Caco-2 (cell line): ENCODE measurements around the gene L3MBTL4. TPM values are rescaled to one million over a fixed set of nuclear protein-coding genes. Genes with fewer than 3 reads are reported as not detected.

Experiments used
- BruUV-seq: library from RNA; stranded (reverse); fragments of 400-500 nt; replicated peaks from 2 replicates; lab custom pipeline; 2021; lab: Mats Ljungman, UMichigan
- CTCF ChIA-PET: fragments of 300-600 bp; sonication (Branson Sonifier 250); formaldehyde crosslinking; loops from one replicate; lab custom pipeline; 2022; ENCODE audit warnings: antibody characterized with exemption; lab: Charles Lee
- POLR2A ChIA-PET: fragments of 300-600 bp; sonication (Branson Sonifier 250); formaldehyde crosslinking; loops from one replicate; lab custom pipeline; 2022; ENCODE audit warnings: antibody characterized with exemption; lab: Charles Lee
- DNase-seq, 2 experiments: peaks; one replicate each; pipeline versions ENCODE4 v3.0.0 to v3.0.0-alpha.2; 2020 to 2022
- H3K27me3 ChIP-seq: replicated peaks from 2 replicates; pipeline ENCODE4 v1.6.0; 2011; ENCODE audit warnings: low read length; ENCODE audit not compliant: control insufficient read depth, insufficient read depth
- H3K36me3 ChIP-seq: 2 replicates; pipeline ENCODE4 v1.5.1; 2011; ENCODE audit warnings: low read length; ENCODE audit not compliant: control insufficient read depth, insufficient read depth
- H3K4me1 ChIP-seq: fragments of 250-450 bp; sonication (Bioruptor Pico); 2 replicates; pipeline ENCODE4 v1.5.1; 2020; ENCODE audit warnings: mild to moderate bottlenecking
- H3K4me3 ChIP-seq: 2 replicates; pipeline ENCODE4 v1.5.1; 2011; ENCODE audit warnings: low read depth, mild to moderate bottlenecking, control low read depth, low read length
- H3K9me3 ChIP-seq: fragments of 250-450 bp; sonication (Bioruptor Pico); 2 replicates; pipeline ENCODE4 v1.5.1; 2020; ENCODE audit warnings: mild to moderate bottlenecking, moderate library complexity
- H3K27ac Mint-ChIP-seq: one replicate; pipeline ENCODE4 v1.8.0; 2022; ENCODE audit warnings: mixed read lengths; ENCODE audit not compliant: unreplicated experiment
- H3K27me3 Mint-ChIP-seq: one replicate; pipeline ENCODE4 v1.8.0; 2022; ENCODE audit warnings: mixed read lengths; ENCODE audit not compliant: insufficient read depth, unreplicated experiment
- H3K36me3 Mint-ChIP-seq: one replicate; pipeline ENCODE4 v1.8.0; 2022; ENCODE audit warnings: mild to moderate bottlenecking, mixed read lengths; ENCODE audit not compliant: insufficient read depth, unreplicated experiment
- H3K4me1 Mint-ChIP-seq: one replicate; pipeline ENCODE4 v1.8.0; 2022; ENCODE audit warnings: low read depth, mixed read lengths; ENCODE audit not compliant: unreplicated experiment
- H3K4me3 Mint-ChIP-seq: one replicate; pipeline ENCODE4 v1.8.0; 2022; ENCODE audit warnings: mild to moderate bottlenecking, moderate library complexity, mixed read lengths; ENCODE audit not compliant: unreplicated experiment
- H3K9me3 Mint-ChIP-seq: one replicate; pipeline ENCODE4 v1.8.0; 2022; ENCODE audit warnings: mixed read lengths; ENCODE audit not compliant: unreplicated experiment
- CTCF ChIP-seq, 2 experiments: fragments of 200-600 bp in 1 of 2; IDR thresholded peaks; 1 replicate in 1 of 2; 2 replicates in 1 of 2; pipeline versions ENCODE4 v1.5.1 to v1.8.0; 2011 to 2022; ENCODE audit warnings: antibody characterized with exemption in 1 of 2, control low read depth in 1 of 2, inconsistent platforms in 1 of 2, low read depth in 1 of 2, low read length in 1 of 2, mild to moderate bottlenecking in 1 of 2, moderate library complexity in 1 of 2; ENCODE audit not compliant: insufficient read depth in 1 of 2, severe bottlenecking in 1 of 2, unreplicated experiment in 1 of 2
- intact Hi-C: fragments of 100-400 bp; cut with micrococcal nuclease; formaldehyde crosslinking; loops from one replicate; pipeline ENCODE4 v1.10.0; 2022; ENCODE audit not compliant: unreplicated experiment
- total RNA-seq: library from RNA; stranded (reverse); gene quantifications from 2 replicates; pipeline ENCODE4 v1.2.3, GENCODE V29; 2022

The L3MBTL4 gene
- total RNA-seq, 1 experiment from 2014 or later: 0.23 TPM

- Mint-ChIP-seq H3K9me3 (no peaks in the 10 kb centered on the region), H3K27ac (no peak overlapping the region), H3K4me1 (peaks cover 6% of the 10 kb centered on the region), H3K36me3 (no peaks in the 10 kb centered on the region), H3K27me3 (peaks cover 13% of the 10 kb centered on the region), H3K4me3 (no peak overlapping the region)
- Histone ChIP-seq H3K36me3 (no peaks in the 10 kb centered on the region), H3K4me3 (no peak overlapping the region), H3K27me3 (no peaks in the 10 kb centered on the region), H3K9me3 (no peaks in the 10 kb centered on the region), H3K4me1 (peaks cover 4% of the 10 kb centered on the region; the same call in 1 of the 2 replicates)
- intact Hi-C loops: no loop called here
- no peak for DNase-seq
- ChIA-PET CTCF (no interaction called here), POLR2A (no interaction called here)
- no peak for TF ChIP-seq CTCF (IDR thresholded peaks at IDR 0.05; ENCODE audit: insufficient read depth in 1 of 2, low read depth in 1 of 2, low read length in 1 of 2, severe bottlenecking in 1 of 2, unreplicated experiment in 1 of 2)
- BruUV-seq: no TSS peak
Measured at GRCh38 chr18:6376433-6377229, 38.1 kb downstream of the L3MBTL4 start.

- CTCF ChIA-PET: no interaction called here
- Histone ChIP-seq H3K9me3 (no peaks in the 10 kb centered on the region), H3K36me3 (no peaks in the 10 kb centered on the region), H3K27me3 (no peaks in the 10 kb centered on the region), H3K4me3 (no peak overlapping the region), H3K4me1 (peaks cover 4% of the 10 kb centered on the region; the same call in 1 of the 2 replicates)
- BruUV-seq: no TSS peak
- no peaks in the 10 kb centered on the region for H3K36me3 Mint-ChIP-seq
- intact Hi-C loops: no loop called here
- H3K4me1 Mint-ChIP-seq: peaks cover 6% of the 10 kb centered on the region
- no peaks in the 10 kb centered on the region for H3K9me3 Mint-ChIP-seq
- no peak overlapping the region for H3K27ac Mint-ChIP-seq
- POLR2A ChIA-PET: no interaction called here
- peaks cover 10% of the 10 kb centered on the region for H3K27me3 Mint-ChIP-seq
- TF ChIP-seq CTCF (IDR thresholded peaks at IDR 0.05; ENCODE audit: insufficient read depth in 1 of 2, low read depth in 1 of 2, low read length in 1 of 2, severe bottlenecking in 1 of 2, unreplicated experiment in 1 of 2): no peak
- DNase-seq: peak; percentile 3 to 39
- H3K4me3 Mint-ChIP-seq: no peak overlapping the region
Measured at GRCh38 chr18:6374935-6375529, 39.7 kb downstream of the L3MBTL4 start.

DNA sequence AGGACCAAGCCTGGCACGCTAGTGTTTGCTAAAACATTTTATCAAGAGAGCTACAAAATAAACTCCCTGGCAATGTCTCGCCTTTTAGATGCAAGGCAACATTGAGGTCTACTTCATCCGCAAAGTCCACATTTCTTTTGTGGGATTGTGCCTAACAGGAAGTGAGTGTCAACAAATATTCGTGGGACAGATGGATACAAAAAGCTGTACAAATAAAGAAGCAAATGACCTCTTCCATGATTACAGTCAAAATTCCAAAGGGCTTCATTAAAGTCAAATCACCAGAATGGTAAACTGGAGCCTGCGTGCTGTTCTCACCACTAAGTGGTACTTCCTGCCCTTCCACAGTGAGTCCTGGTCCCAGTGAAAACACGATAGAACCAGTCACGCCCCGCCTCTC, 40.4 kb downstream of the L3MBTL4 start:
- Histone ChIP-seq H3K4me1 (peaks cover 4% of the 10 kb centered on the region; the same call in 1 of the 2 replicates), H3K4me3 (no peak overlapping the region), H3K9me3 (no peaks in the 10 kb centered on the region), H3K27me3 (no peaks in the 10 kb centered on the region), H3K36me3 (no peaks in the 10 kb centered on the region)
- no peak for TF ChIP-seq CTCF (IDR thresholded peaks at IDR 0.05; ENCODE audit: insufficient read depth in 1 of 2, low read depth in 1 of 2, low read length in 1 of 2, severe bottlenecking in 1 of 2, unreplicated experiment in 1 of 2)
- Mint-ChIP-seq H3K4me3 (no peak overlapping the region), H3K9me3 (no peaks in the 10 kb centered on the region), H3K27me3 (peaks cover 10% of the 10 kb centered on the region), H3K27ac (no peak overlapping the region), H3K36me3 (no peaks in the 10 kb centered on the region), H3K4me1 (peaks cover 6% of the 10 kb centered on the region)
- ChIA-PET CTCF (no interaction called here), POLR2A (no interaction called here)
- DNase-seq: no peak
- intact Hi-C loops: no loop called here
- no TSS peak for BruUV-seq
